GM23248 (cell line): Measurements from ENCODE around the gene TEX12. TPM values are rescaled to one million over a fixed set of nuclear protein-coding genes. Genes with fewer than 3 reads are reported as not detected.

Source experiments
- DNase-seq: peaks from one replicate; pipeline ENCODE4 v3.0.0-alpha.2; 2015
- H2AFZ ChIP-seq: fragments of 200-600 bp; sonication (generic); 2 replicates; pipeline ENCODE4 v1.6.1; 2016; ENCODE audit warnings: antibody characterized with exemption
- H3F3A ChIP-seq: fragments of 200-600 bp; sonication (generic); 2 replicates; pipeline ENCODE4 v1.6.1; 2016; ENCODE audit warnings: mild to moderate bottlenecking, antibody characterized with exemption, mixed run types; ENCODE audit not compliant: insufficient read depth
- H3K27ac ChIP-seq: fragments of 200-600 bp; sonication (generic); 2 replicates; pipeline ENCODE4 v1.5.1; 2016; ENCODE audit warnings: mild to moderate bottlenecking
- H3K27me3 ChIP-seq: fragments of 200-600 bp; sonication (generic); replicated peaks from 2 replicates; pipeline ENCODE4 v1.6.1; 2016; ENCODE audit warnings: mild to moderate bottlenecking; ENCODE audit not compliant: insufficient read depth
- H3K36me3 ChIP-seq: fragments of 200-600 bp; sonication (generic); 2 replicates; pipeline ENCODE4 v1.6.1; 2016; ENCODE audit warnings: low read depth, mild to moderate bottlenecking
- H3K4me1 ChIP-seq: fragments of 200-600 bp; sonication (generic); 2 replicates; pipeline ENCODE4 v1.6.1; 2016; ENCODE audit warnings: mild to moderate bottlenecking; ENCODE audit not compliant: insufficient read depth
- H3K4me2 ChIP-seq: fragments of 200-600 bp; sonication (generic); one replicate; pipeline ENCODE4 v1.6.1; 2016; ENCODE audit warnings: mild to moderate bottlenecking; ENCODE audit not compliant: unreplicated experiment
- H3K4me3 ChIP-seq: fragments of 200-600 bp; sonication (generic); 2 replicates; pipeline ENCODE4 v1.5.1; 2016; ENCODE audit warnings: mild to moderate bottlenecking
- H3K79me2 ChIP-seq: fragments of 200-600 bp; sonication (generic); 2 replicates; pipeline ENCODE4 v1.6.1; 2016; ENCODE audit warnings: mild to moderate bottlenecking; ENCODE audit not compliant: insufficient read depth
- H3K9ac ChIP-seq: fragments of 200-600 bp; sonication (generic); 2 replicates; pipeline ENCODE4 v1.6.1; 2016; ENCODE audit warnings: mild to moderate bottlenecking
- H3K9me2 ChIP-seq: fragments of 200-600 bp; sonication (generic); 2 replicates; pipeline ENCODE4 v1.6.1; 2016; ENCODE audit warnings: mixed run types, mild to moderate bottlenecking, moderate library complexity; ENCODE audit not compliant: insufficient read depth
- H3K9me3 ChIP-seq: fragments of 200-600 bp; sonication (generic); one replicate; pipeline ENCODE4 v1.6.1; 2017; ENCODE audit warnings: low read depth
- H4K20me1 ChIP-seq: fragments of 200-600 bp; sonication (generic); 2 replicates; pipeline ENCODE4 v1.6.0; 2016; ENCODE audit not compliant: insufficient read depth
- EZH2 ChIP-seq: fragments of 200-600 bp; sonication (generic); IDR thresholded peaks from 2 replicates; pipeline ENCODE4 v1.6.1; 2018; ENCODE audit warnings: antibody characterized with exemption, mild to moderate bottlenecking; ENCODE audit not compliant: insufficient read depth, poor library complexity, severe bottlenecking
- EZH2phosphoT487 ChIP-seq: fragments of 200-600 bp; sonication (generic); IDR thresholded peaks from 2 replicates; pipeline ENCODE4 v1.6.1; 2018; ENCODE audit warnings: antibody characterized with exemption, moderate library complexity, mild to moderate bottlenecking, low read depth; ENCODE audit not compliant: insufficient read depth
- WGBS, 2 experiments: methylation state at CpG; one replicate each; pipeline ENCODE4 v1.1.6; 2015 to 2017; ENCODE audit warnings: low lambda C conversion rate in 2 of 2, low coverage in 1 of 2; ENCODE audit errors: missing lambda C conversion rate in 2 of 2; 5-methylcytosine and 5-hydroxymethylcytosine counted together
- in situ Hi-C: fragments of 300-500 bp; cut with MboI; formaldehyde crosslinking; loops from 2 replicates; pipeline ENCODE4 v1.15.0; 2020
- polyA plus RNA-seq: library from polyadenylated mRNA; unstranded; fragments of >200 nt; fragmentation: Nextera tagmentation; extraction: Ambion mirVana; gene quantifications from 2 replicates; pipeline ENCODE4 v1.2.1, GENCODE V29; 2016
- small RNA-seq: library from RNA; depleted of rRNA; stranded (forward); fragments of <200 nt; gene quantifications from one replicate; pipeline ENCODE3, GENCODE V24; 2014; ENCODE audit warnings: low read depth, low replicate concordance
- total RNA-seq: library from RNA; depleted of rRNA; stranded (reverse); fragments of >200 nt; shearing (Covaris generic); gene quantifications from 2 replicates; pipeline ENCODE4 v1.2.3, GENCODE V29; 2014; rRNA removed

TEX12 gene
- total and polyA plus RNA-seq, 2 experiments from 2014 or later = 2.2 TPM; not detected in 1

DNA sequence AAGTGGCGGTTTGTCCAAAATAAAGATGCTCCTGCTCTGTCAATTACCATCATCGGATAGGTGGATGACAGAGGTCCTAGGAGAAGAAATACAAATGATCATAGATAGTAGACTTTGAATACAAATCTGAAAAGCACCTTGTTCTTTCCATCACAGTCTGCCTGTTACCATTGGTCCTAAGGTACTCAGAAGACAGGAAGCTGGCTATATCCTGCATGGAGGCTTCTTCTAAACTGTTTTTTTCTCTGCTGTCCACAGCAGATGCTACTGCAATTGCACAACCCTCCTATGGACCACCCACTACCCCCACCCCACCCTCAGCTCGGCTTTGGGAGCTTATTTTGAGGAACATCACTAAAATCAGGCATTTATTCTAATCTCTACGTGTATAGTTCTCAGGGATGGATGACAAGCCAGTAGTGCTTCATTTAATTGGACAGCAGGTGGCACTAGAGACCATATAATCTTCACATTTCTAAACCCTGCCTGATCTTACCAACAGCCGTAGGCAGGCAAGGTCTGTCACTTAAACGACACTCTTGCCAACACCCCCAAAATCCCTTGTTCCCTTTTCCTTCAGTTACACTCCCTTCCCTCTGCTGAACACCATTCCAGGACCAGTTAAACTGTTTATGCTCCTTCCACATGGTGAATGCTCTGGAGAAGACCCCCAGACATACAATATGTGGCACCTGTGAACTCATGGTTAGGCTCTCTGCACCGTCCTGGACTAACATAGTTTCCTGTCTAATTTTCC lies 52.5 kb downstream of the TEX12 start:
- Histone ChIP-seq H3K27ac (no peak overlapping the region), H3K27me3 (no peaks in the 10 kb centered on the region), H3K79me2 (no peaks in the 10 kb centered on the region), H3K9me2 (no peaks in the 10 kb centered on the region), H2AFZ (peak overlapping the region; percentile 50), H3K9ac (no peak overlapping the region), H4K20me1 (no peaks in the 10 kb centered on the region), H3K4me3 (no peak overlapping the region), H3K4me2 (no peak overlapping the region), H3F3A (no peaks in the 10 kb centered on the region), H3K4me1 (no peaks in the 10 kb centered on the region; the same call in 1 of the 2 replicates), H3K9me3 (no peaks in the 10 kb centered on the region), H3K36me3 (no peaks in the 10 kb centered on the region)
- peak; percentile 76 for DNase-seq
- in situ Hi-C loops = no loop called here
- no peak for TF ChIP-seq EZH2phosphoT487
- TF ChIP-seq EZH2 = no peak
- 29 to 30% methylated on average over 7 of the region's 7 CpGs for whole genome bisulfite sequencing, 2 experiments

DNA sequence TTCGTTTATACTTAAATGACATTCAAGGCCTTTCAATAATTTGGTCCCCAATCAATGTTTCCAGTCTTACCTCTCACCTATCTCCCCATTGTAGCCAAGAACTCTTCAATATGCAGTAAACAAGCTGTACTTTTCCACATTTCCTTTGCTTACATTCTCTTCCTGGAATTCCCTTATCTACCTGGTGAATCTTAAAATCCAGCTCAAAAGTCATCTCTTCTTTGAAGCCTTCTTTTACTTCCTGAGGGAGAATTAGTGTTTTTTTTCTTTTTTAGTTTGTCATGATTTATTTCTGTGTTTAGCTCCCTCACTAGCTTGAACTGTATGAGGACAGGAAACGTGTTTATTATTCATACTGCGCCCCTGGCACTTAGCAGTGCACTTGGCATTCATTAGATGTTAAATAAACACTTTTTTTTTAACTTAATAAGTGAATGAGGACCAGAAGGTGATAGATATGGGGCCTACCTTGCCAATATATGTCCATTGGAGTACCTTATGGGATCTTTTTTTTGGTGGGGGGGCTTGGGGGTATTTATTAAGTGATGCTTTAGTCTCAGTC lies 54.2 kb downstream of the TEX12 start:
- no peak overlapping the region for H3K4me3 ChIP-seq
- in situ Hi-C loops = no loop called here
- WGBS, 2 experiments = 57 to 68% methylated on average over 3 of the region's 3 CpGs
- H4K20me1 ChIP-seq = no peaks in the 10 kb centered on the region
- H3K36me3 ChIP-seq = no peaks in the 10 kb centered on the region
- H3K27me3 ChIP-seq = no peaks in the 10 kb centered on the region
- no peaks in the 10 kb centered on the region for H3K9me2 ChIP-seq
- no peak for TF ChIP-seq EZH2
- H3K4me1 ChIP-seq = no peaks in the 10 kb centered on the region; the same call in 1 of the 2 replicates
- no peak overlapping the region for H2AFZ ChIP-seq
- DNase-seq = no peak
- H3K9ac ChIP-seq = no peak overlapping the region
- no peak overlapping the region for H3K4me2 ChIP-seq
- no peaks in the 10 kb centered on the region for H3F3A ChIP-seq
- H3K27ac ChIP-seq = no peak overlapping the region
- H3K79me2 ChIP-seq = peaks cover 1% of the 10 kb centered on the region
- H3K9me3 ChIP-seq = no peaks in the 10 kb centered on the region

Small RNA genes lying within 50 kb of the gene (small RNA-seq; reads per million reads assigned to genes)
- gene MRPS36P4 = not detected

Other genes with a start within 250 kb of the TEX12 start
- 2.1 and 3.5 TPM in 2 replicates for gene C11orf52, start 248.5 kb upstream of the TEX12 start, total RNA-seq
- 0.78 and 1.2 TPM in 2 replicates for gene C11orf52, start 248.5 kb upstream of the TEX12 start, polyA plus RNA-seq
- gene DIXDC1, start 230.0 kb upstream of the TEX12 start, total RNA-seq = 22.7 and 22.9 TPM in 2 replicates
- gene DIXDC1, start 230.0 kb upstream of the TEX12 start, polyA plus RNA-seq = 10.4 and 10.8 TPM in 2 replicates
- gene DLAT, start 142.0 kb upstream of the TEX12 start, total RNA-seq = 32.3 and 35.7 TPM in 2 replicates
- 33.4 and 36.0 TPM in 2 replicates for gene DLAT, start 142.0 kb upstream of the TEX12 start, polyA plus RNA-seq
- gene PIH1D2, start 93.4 kb upstream of the TEX12 start, total RNA-seq = 0.86 and 1.0 TPM in 2 replicates
- gene PIH1D2, start 93.4 kb upstream of the TEX12 start, polyA plus RNA-seq = 2.2 and 2.3 TPM in 2 replicates
- 20.6 and 39.4 TPM in 2 replicates for gene NKAPD1, start 93.1 kb upstream of the TEX12 start, total RNA-seq
- 26.1 and 28.1 TPM in 2 replicates for gene NKAPD1, start 93.1 kb upstream of the TEX12 start, polyA plus RNA-seq
- 27.1 and 33.8 TPM in 2 replicates for gene TIMM8B, start 80.6 kb upstream of the TEX12 start, total RNA-seq
- 103 and 106 TPM in 2 replicates for gene TIMM8B, start 80.6 kb upstream of the TEX12 start, polyA plus RNA-seq
- gene SDHD, start 80.5 kb upstream of the TEX12 start, total RNA-seq = 108 and 141 TPM in 2 replicates
- gene SDHD, start 80.5 kb upstream of the TEX12 start, polyA plus RNA-seq = 185 and 186 TPM in 2 replicates
- 58.8 and 62.9 TPM in 2 replicates for gene IL18, start 3.3 kb upstream of the TEX12 start, total RNA-seq
- 48.8 and 51.9 TPM in 2 replicates for gene IL18, start 3.3 kb upstream of the TEX12 start, polyA plus RNA-seq
- not detected in 2 replicates for gene BCO2, start 8.1 kb downstream of the TEX12 start, total RNA-seq
- gene BCO2, start 8.1 kb downstream of the TEX12 start, polyA plus RNA-seq = 0.25 and 0.83 TPM in 2 replicates
- gene PTS, start 59.1 kb downstream of the TEX12 start, total RNA-seq = 33.9 and 36.5 TPM in 2 replicates
- gene PTS, start 59.1 kb downstream of the TEX12 start, polyA plus RNA-seq = 100 and 108 TPM in 2 replicates
- gene PLET1, start 93.5 kb downstream of the TEX12 start, total RNA-seq = not detected in 2 replicates
- not detected in 2 replicates for gene PLET1, start 93.5 kb downstream of the TEX12 start, polyA plus RNA-seq